Mesendoderm (in vitro differentiated cells): ENCODE data around the gene TTLL10.

Experiments
- DNase-seq: peaks from one replicate; pipeline ENCODE4 v3.0.0; 2013
- H2AK5ac ChIP-seq: 2 replicates; pipeline ENCODE4 v1.6.1; 2013; ENCODE audit warnings: low read length, inconsistent platforms
- H2BK120ac ChIP-seq: 2 replicates; pipeline ENCODE4 v1.6.1; 2013; ENCODE audit warnings: low read depth, mild to moderate bottlenecking, low read length, moderate library complexity, mixed read lengths
- H2BK15ac ChIP-seq: replicated peaks from 2 replicates; pipeline ENCODE4 v1.6.1; 2013; ENCODE audit warnings: low read depth, mild to moderate bottlenecking, moderate library complexity
- H2BK5ac ChIP-seq: 2 replicates; pipeline ENCODE4 v1.6.1; 2013; ENCODE audit warnings: low read length, inconsistent platforms
- H3K18ac ChIP-seq: 2 replicates; pipeline ENCODE4 v1.6.1; 2013; ENCODE audit warnings: mild to moderate bottlenecking, low read length, mixed read lengths
- H3K23ac ChIP-seq: one replicate; pipeline ENCODE4 v1.6.1; 2013; ENCODE audit warnings: low read length
- H3K27ac ChIP-seq: 2 replicates; pipeline ENCODE4 v1.5.1; 2013; ENCODE audit warnings: low read depth, mild to moderate bottlenecking, inconsistent platforms, low read length, moderate library complexity
- H3K27me3 ChIP-seq: 2 replicates; pipeline ENCODE4 v1.6.1; 2013; ENCODE audit warnings: low read length, control low read depth, mild to moderate bottlenecking, inconsistent platforms; ENCODE audit not compliant: insufficient read depth, poor library complexity
- H3K36me3 ChIP-seq: 2 replicates; pipeline ENCODE4 v1.6.1; 2013; ENCODE audit warnings: low read length, inconsistent platforms; ENCODE audit not compliant: control insufficient read depth, insufficient read depth
- H3K4ac ChIP-seq: one replicate; pipeline ENCODE4 v1.6.1; 2013; ENCODE audit warnings: low read depth, mild to moderate bottlenecking, low read length, moderate library complexity
- H3K4me1 ChIP-seq: 2 replicates; pipeline ENCODE4 v1.6.1; 2013; ENCODE audit warnings: low read depth, low read length, inconsistent platforms; ENCODE audit not compliant: control insufficient read depth
- H3K4me2 ChIP-seq: 2 replicates; pipeline ENCODE4 v1.6.1; 2013; ENCODE audit warnings: low read length
- H3K4me3 ChIP-seq: 2 replicates; pipeline ENCODE4 v1.5.1; 2013; ENCODE audit warnings: mild to moderate bottlenecking, low read length
- H3K56ac ChIP-seq: one replicate; pipeline ENCODE4 v1.6.1; 2013; ENCODE audit warnings: low read length
- H3K79me1 ChIP-seq: 2 replicates; pipeline ENCODE4 v1.6.1; 2013; ENCODE audit warnings: low read length, inconsistent platforms
- H3K79me2 ChIP-seq: 2 replicates; pipeline ENCODE4 v1.6.1; 2013; ENCODE audit warnings: mild to moderate bottlenecking, low read length; ENCODE audit not compliant: control insufficient read depth, insufficient read depth
- H3K9ac ChIP-seq: 2 replicates; pipeline ENCODE4 v1.6.1; 2013; ENCODE audit warnings: low read length, inconsistent platforms
- H4K5ac ChIP-seq: one replicate; pipeline ENCODE4 v1.6.1; 2013; ENCODE audit warnings: low read length
- H4K8ac ChIP-seq: one replicate; pipeline ENCODE4 v1.6.1; 2013; ENCODE audit warnings: low read depth, mild to moderate bottlenecking, control low read depth, low read length, moderate library complexity
- WGBS: extraction: QIAGEN DNeasy Blood & Tissue Kit; methylation state at CpG from one replicate; pipeline ENCODE4 v1.1.7; 2013; ENCODE audit warnings: low lambda C conversion rate, missing lambda C conversion rate; ENCODE audit not compliant: insufficient coverage; ENCODE audit errors: extremely low coverage; 5-methylcytosine and 5-hydroxymethylcytosine counted together

Gene TTLL10

DNA sequence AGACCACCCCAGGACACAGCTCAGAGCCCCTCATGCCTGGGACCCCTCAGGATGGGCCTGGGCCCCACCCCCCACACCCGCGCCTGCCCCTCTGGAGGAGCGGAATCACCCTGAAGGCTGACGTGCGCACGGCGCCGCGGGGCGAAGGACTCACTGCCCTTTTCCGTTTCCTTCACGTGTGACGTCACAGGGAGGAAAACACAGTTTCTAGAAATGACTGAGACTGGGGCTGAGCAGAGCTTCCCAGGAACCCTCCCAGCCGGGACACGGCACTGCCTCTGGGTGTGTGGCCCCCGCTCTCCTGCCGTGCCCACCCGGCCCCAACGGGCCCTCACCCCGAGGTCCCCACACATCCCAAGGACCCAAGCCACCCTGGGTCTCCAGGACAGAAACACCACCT lies 45.7 kb downstream of the TTLL10 start:
- no peak overlapping the region for H4K5ac ChIP-seq
- no peak overlapping the region for H4K8ac ChIP-seq
- H3K79me2 ChIP-seq, result no peaks in the 10 kb centered on the region
- H3K4ac ChIP-seq, result no peak overlapping the region
- no peaks in the 10 kb centered on the region for H3K27me3 ChIP-seq
- no peak overlapping the region for H3K18ac ChIP-seq
- H3K4me2 ChIP-seq, result no peak overlapping the region
- H2BK120ac ChIP-seq, result no peak overlapping the region
- no peak overlapping the region for H3K9ac ChIP-seq
- no peak overlapping the region for H3K4me3 ChIP-seq
- H3K23ac ChIP-seq, result no peak overlapping the region
- H2AK5ac ChIP-seq, result no peak overlapping the region
- H2BK15ac ChIP-seq, result no peak overlapping the region
- no peak overlapping the region for H2BK5ac ChIP-seq
- no peak overlapping the region for H3K56ac ChIP-seq
- H3K27ac ChIP-seq, result no peak overlapping the region
- no CpG with 5 or more reads among the region's 20 CpGs for whole genome bisulfite sequencing
- H3K36me3 ChIP-seq, result peaks cover 4% of the 10 kb centered on the region
- H3K4me1 ChIP-seq, result no peaks in the 10 kb centered on the region
- no peaks in the 10 kb centered on the region for H3K79me1 ChIP-seq
- no peak for DNase-seq

GRCh38 chr1:1220197-1220596 lies 46.5 kb downstream of the TTLL10 start:
- Histone ChIP-seq H3K4ac (no peak overlapping the region), H2AK5ac (no peak overlapping the region), H3K23ac (no peak overlapping the region), H2BK120ac (no peak overlapping the region), H3K79me1 (peaks cover 6% of the 10 kb centered on the region), H3K18ac (no peak overlapping the region), H3K4me3 (no peak overlapping the region), H3K36me3 (peaks cover 4% of the 10 kb centered on the region), H3K9ac (no peak overlapping the region), H4K5ac (no peak overlapping the region), H3K27ac (no peak overlapping the region), H2BK5ac (no peak overlapping the region), H3K79me2 (no peaks in the 10 kb centered on the region), H2BK15ac (no peak overlapping the region), H3K4me1 (no peaks in the 10 kb centered on the region), H3K56ac (no peak overlapping the region), H4K8ac (no peak overlapping the region), H3K4me2 (no peak overlapping the region), H3K27me3 (no peaks in the 10 kb centered on the region)
- no peak for DNase-seq
- WGBS, result no CpG with 5 or more reads among the region's 24 CpGs

DNA sequence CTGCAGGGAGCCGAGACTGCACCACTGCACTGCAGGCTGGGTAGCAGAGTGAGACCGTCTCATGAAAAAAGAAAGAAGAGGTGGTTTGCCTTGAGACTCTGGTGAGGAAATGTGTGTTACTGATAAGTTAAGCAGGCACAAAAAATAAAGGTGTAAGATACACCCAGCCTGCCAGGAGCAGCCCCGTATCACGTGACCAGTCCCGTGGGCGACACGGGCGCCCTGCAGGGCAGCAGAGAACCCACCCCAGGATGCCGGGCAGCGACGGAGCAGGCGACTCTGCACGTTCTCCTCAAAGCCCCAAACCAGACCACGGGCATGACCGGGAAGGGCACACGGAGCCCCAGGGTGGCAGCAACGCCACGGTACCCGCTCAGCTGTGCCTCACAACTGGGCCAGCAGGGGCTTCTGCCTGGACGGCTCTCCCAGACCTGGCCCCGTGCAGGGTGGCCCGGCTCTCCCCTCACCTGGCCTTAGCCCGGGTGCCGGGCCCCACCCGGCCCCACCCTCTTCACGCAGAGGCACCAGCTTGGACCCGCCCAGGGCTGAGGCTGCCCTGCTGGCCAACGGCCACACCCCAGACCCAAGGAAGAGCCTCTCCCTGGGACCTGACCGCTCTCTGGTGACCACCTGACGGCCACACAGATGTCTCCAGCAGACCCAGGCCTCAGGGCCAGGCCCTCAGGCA lies 48.4 kb downstream of the TTLL10 start:
- Histone ChIP-seq H3K4me3 (no peak overlapping the region), H3K79me1 (peaks cover 6% of the 10 kb centered on the region), H3K27ac (no peak overlapping the region), H3K36me3 (peaks cover 4% of the 10 kb centered on the region), H3K9ac (no peak overlapping the region), H3K18ac (no peak overlapping the region), H2BK5ac (no peak overlapping the region), H4K8ac (no peak overlapping the region), H3K79me2 (no peaks in the 10 kb centered on the region), H3K4me1 (no peaks in the 10 kb centered on the region), H3K23ac (no peak overlapping the region), H3K27me3 (no peaks in the 10 kb centered on the region), H2BK15ac (no peak overlapping the region), H4K5ac (no peak overlapping the region), H2AK5ac (no peak overlapping the region), H3K56ac (no peak overlapping the region), H3K4me2 (no peak overlapping the region), H3K4ac (no peak overlapping the region), H2BK120ac (no peak overlapping the region)
- WGBS, result no CpG with 5 or more reads among the region's 30 CpGs
- no peak for DNase-seq

- H3K4ac ChIP-seq, result no peak overlapping the region
- H2AK5ac ChIP-seq, result no peak overlapping the region
- no peaks in the 10 kb centered on the region for H3K4me1 ChIP-seq
- no peak overlapping the region for H3K9ac ChIP-seq
- H3K27me3 ChIP-seq, result no peaks in the 10 kb centered on the region
- H3K56ac ChIP-seq, result no peak overlapping the region
- no peak overlapping the region for H2BK120ac ChIP-seq
- no peak overlapping the region for H4K5ac ChIP-seq
- no peak for DNase-seq
- H3K79me2 ChIP-seq, result peaks cover under 1% of the 10 kb centered on the region
- no peak overlapping the region for H4K8ac ChIP-seq
- H2BK5ac ChIP-seq, result no peak overlapping the region
- peaks cover 4% of the 10 kb centered on the region for H3K36me3 ChIP-seq
- no peak overlapping the region for H3K4me2 ChIP-seq
- no peak overlapping the region for H2BK15ac ChIP-seq
- no peak overlapping the region for H3K18ac ChIP-seq
- H3K79me1 ChIP-seq, result peaks cover 7% of the 10 kb centered on the region
- no CpG with 5 or more reads among the region's 44 CpGs for WGBS
- H3K4me3 ChIP-seq, result no peak overlapping the region
- no peak overlapping the region for H3K23ac ChIP-seq
- no peak overlapping the region for H3K27ac ChIP-seq
These were observed 49.0 kb downstream of the TTLL10 start for GRCh38 chr1:1222575-1223225.

- H2BK15ac ChIP-seq, result no peak overlapping the region
- H2BK5ac ChIP-seq, result no peak overlapping the region
- peaks cover 4% of the 10 kb centered on the region for H3K79me2 ChIP-seq
- H3K4me1 ChIP-seq, result no peaks in the 10 kb centered on the region
- H3K36me3 ChIP-seq, result peaks cover 4% of the 10 kb centered on the region
- no peak overlapping the region for H4K8ac ChIP-seq
- DNase-seq, result no peak
- no peak overlapping the region for H3K4me2 ChIP-seq
- no peak overlapping the region for H3K56ac ChIP-seq
- no peak overlapping the region for H2BK120ac ChIP-seq
- H3K27me3 ChIP-seq, result no peaks in the 10 kb centered on the region
- no peak overlapping the region for H3K27ac ChIP-seq
- H2AK5ac ChIP-seq, result no peak overlapping the region
- H3K79me1 ChIP-seq, result peaks cover 9% of the 10 kb centered on the region
- no peak overlapping the region for H3K23ac ChIP-seq
- H3K4me3 ChIP-seq, result no peak overlapping the region
- H3K4ac ChIP-seq, result no peak overlapping the region
- H3K18ac ChIP-seq, result no peak overlapping the region
- no CpG with 5 or more reads among the region's 15 CpGs for WGBS
- H3K9ac ChIP-seq, result no peak overlapping the region
- no peak overlapping the region for H4K5ac ChIP-seq
These were observed 49.6 kb downstream of the TTLL10 start for GRCh38 chr1:1223321-1223720.
